Endothelial cell of umbilical vein (primary cell): ENCODE data around the gene OR9Q1.

Experiments
- EZH2 ChIP-seq: IDR thresholded peaks from 2 replicates; pipeline ENCODE4 v1.6.1; 2012; ENCODE audit warnings: borderline replicate concordance, low read depth, mild to moderate bottlenecking, moderate library complexity, low read length, inconsistent platforms; ENCODE audit not compliant: severe bottlenecking
- JUN ChIP-seq: IDR thresholded peaks from 2 replicates; pipeline ENCODE4 v1.6.1; 2011; ENCODE audit warnings: borderline replicate concordance, low read depth; ENCODE audit not compliant: insufficient read length, insufficient read depth
- POLR2A ChIP-seq: IDR thresholded peaks from 2 replicates; pipeline ENCODE4 v1.6.1; 2012; ENCODE audit warnings: low read depth, mild to moderate bottlenecking, control low read depth, low read length
- TF ChIP-seq, protein P1 (sequence below), 2 donors: IDR thresholded peaks; 1 replicate in 1 of 2; 2 replicates in 1 of 2; pipeline ENCODE4 v1.5.1; 2011; ENCODE audit warnings: low read length in 2 of 2, mild to moderate bottlenecking in 2 of 2, moderate library complexity in 2 of 2, control low read depth in 1 of 2, inconsistent platforms in 1 of 2, low read depth in 1 of 2; ENCODE audit not compliant: insufficient read depth in 1 of 2; ENCODE audit errors: extremely low read depth in 1 of 2

DNA sequence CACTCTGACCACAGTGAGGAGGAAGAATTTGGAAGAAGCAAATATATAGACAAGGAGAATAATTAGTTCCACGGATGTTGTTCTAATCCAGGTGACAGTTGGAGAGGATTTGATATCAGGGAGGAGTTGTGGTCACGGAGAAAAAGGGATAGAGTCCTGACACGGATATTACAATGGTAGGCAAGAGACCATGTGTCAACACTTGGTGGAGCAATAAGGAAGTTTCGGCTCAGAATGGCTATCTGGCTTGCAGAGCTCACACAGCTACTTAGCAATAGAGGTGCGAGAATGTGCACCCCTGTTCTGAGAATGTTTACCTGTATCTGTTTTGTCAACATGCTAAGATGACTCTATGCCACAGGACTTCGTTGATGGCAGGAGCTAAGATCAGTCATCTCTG, 154.8 kb downstream of the OR9Q1 start:
- TF ChIP-seq EZH2 = no peak
- TF ChIP-seq, protein P1, sequence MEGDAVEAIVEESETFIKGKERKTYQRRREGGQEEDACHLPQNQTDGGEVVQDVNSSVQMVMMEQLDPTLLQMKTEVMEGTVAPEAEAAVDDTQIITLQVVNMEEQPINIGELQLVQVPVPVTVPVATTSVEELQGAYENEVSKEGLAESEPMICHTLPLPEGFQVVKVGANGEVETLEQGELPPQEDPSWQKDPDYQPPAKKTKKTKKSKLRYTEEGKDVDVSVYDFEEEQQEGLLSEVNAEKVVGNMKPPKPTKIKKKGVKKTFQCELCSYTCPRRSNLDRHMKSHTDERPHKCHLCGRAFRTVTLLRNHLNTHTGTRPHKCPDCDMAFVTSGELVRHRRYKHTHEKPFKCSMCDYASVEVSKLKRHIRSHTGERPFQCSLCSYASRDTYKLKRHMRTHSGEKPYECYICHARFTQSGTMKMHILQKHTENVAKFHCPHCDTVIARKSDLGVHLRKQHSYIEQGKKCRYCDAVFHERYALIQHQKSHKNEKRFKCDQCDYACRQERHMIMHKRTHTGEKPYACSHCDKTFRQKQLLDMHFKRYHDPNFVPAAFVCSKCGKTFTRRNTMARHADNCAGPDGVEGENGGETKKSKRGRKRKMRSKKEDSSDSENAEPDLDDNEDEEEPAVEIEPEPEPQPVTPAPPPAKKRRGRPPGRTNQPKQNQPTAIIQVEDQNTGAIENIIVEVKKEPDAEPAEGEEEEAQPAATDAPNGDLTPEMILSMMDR (IDR thresholded peaks at IDR 0.05; ENCODE audit: extremely low read depth in 1 of 2, insufficient read depth in 1 of 2, low read depth in 1 of 2, low read length in 2 of 2) = no peak
- TF ChIP-seq POLR2A = no peak
- no peak for TF ChIP-seq JUN
